T-helper 2 cell treated with Interferon-gamma antibody and Interleukin-4, amounts not matched to agents 5 μg/mL and 100 μg/mL, for 36 hours (primary cell): ENCODE results near the gene POU6F2.

Experiments
- DNase-seq: peaks from one replicate; pipeline ENCODE4 v3.0.0; 2021; ENCODE audit warnings: low spot score
- H3K27ac Mint-ChIP-seq: one replicate; pipeline ENCODE4 v1.8.0; 2021; ENCODE audit warnings: mild to moderate bottlenecking, mixed read lengths
- H3K27me3 Mint-ChIP-seq: one replicate; pipeline ENCODE4 v1.8.0; 2021; ENCODE audit warnings: low read depth, mixed read lengths
- H3K36me3 Mint-ChIP-seq: one replicate; pipeline ENCODE4 v1.8.0; 2021; ENCODE audit warnings: low read depth, mixed read lengths
- H3K4me1 Mint-ChIP-seq: one replicate; pipeline ENCODE4 v1.8.0; 2021; ENCODE audit warnings: low read depth, mixed read lengths
- H3K4me3 Mint-ChIP-seq: one replicate; pipeline ENCODE4 v1.8.0; 2022; ENCODE audit warnings: mild to moderate bottlenecking, moderate library complexity, mixed read lengths
- H3K9me3 Mint-ChIP-seq: one replicate; pipeline ENCODE4 v1.8.0; 2021; ENCODE audit warnings: mixed read lengths

POU6F2 gene

DNA sequence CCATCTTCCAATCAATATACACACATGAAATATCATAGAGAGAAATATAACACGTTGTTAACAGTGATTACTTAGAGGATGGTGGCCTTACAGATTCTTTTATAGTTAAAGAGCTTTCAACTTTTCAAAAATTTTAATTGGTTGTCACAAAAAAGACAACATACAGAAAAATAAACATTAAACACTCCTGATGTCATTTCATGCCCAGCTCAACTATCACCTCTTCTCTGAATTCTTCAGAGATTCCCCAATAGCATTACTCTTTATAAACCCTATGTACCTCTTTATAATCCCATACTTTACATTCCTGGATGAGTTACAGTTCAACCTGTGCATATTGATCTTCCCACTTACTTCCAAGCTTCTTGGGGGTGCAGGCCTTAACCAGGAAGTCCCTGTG is 159.8 kb downstream of the POU6F2 start:
- Mint-ChIP-seq H3K27me3 (no peaks in the 10 kb centered on the region), H3K36me3 (no peaks in the 10 kb centered on the region), H3K9me3 (no peaks in the 10 kb centered on the region), H3K4me3 (no peak overlapping the region), H3K27ac (no peak overlapping the region), H3K4me1 (no peaks in the 10 kb centered on the region)
- no peak for DNase-seq

DNA sequence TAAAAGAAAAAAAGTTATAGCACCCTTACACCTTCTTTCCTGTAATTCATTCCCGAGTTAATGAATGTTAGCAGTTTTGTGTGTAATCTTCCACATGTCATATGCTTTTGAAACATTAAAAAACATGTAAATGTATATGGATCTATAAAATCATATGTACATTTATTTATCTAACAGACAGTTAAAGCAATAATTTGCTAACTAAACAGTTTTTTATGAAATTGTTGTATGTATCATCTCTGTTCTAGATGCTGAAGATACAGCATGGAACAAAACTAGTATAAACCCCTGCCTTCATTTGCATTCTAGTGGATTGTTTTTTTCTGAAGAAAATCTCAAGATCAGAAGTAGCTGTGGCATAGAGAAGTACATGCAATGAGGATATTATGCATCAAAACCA is 165.0 kb downstream of the POU6F2 start:
- Mint-ChIP-seq H3K27me3 (no peaks in the 10 kb centered on the region), H3K9me3 (no peaks in the 10 kb centered on the region), H3K36me3 (no peaks in the 10 kb centered on the region), H3K27ac (no peak overlapping the region), H3K4me1 (no peaks in the 10 kb centered on the region), H3K4me3 (no peak overlapping the region)
- DNase-seq, result no peak

DNA sequence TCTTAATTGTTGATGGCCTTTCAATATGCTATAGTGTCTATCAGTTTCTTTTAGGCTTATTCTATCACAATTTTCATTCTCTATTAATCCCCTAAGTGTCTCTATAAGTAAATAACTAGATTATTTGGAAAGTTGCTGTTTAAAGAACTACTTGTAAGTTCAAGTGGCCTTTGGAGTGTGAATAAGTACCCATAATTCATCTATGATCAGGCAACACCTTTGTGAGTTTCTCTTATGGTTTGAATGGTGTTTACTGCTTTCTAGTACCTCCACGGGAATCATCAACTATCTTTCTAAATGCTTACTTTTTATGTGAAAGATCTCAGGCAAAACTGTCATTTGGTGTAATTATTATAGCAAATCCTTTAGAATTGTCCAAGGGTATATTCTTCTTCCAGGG is 166.7 kb downstream of the POU6F2 start:
- no peak overlapping the region for H3K27ac Mint-ChIP-seq
- H3K9me3 Mint-ChIP-seq, result no peaks in the 10 kb centered on the region
- no peak overlapping the region for H3K4me3 Mint-ChIP-seq
- no peaks in the 10 kb centered on the region for H3K27me3 Mint-ChIP-seq
- no peaks in the 10 kb centered on the region for H3K36me3 Mint-ChIP-seq
- no peak for DNase-seq
- no peaks in the 10 kb centered on the region for H3K4me1 Mint-ChIP-seq

DNA sequence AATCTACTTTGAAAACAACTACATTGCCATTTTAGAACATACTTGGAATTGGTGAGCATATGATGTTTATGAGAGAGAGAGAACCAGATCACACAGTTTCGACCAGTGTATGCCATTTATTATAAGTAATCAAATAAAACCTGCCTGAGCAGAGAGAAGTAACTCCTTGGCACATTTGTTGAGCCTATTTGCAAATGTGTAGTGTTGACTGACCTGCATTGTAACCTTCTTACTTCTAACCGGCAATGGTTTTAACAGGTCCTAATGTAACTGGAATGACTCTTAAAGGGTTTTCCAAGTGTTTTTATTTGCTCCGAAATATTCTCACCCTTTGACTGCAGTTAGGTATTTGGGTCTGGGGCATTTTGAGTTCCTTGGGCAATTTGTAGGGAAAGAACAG is 167.6 kb downstream of the POU6F2 start:
- no peaks in the 10 kb centered on the region for H3K36me3 Mint-ChIP-seq
- no peaks in the 10 kb centered on the region for H3K9me3 Mint-ChIP-seq
- H3K27ac Mint-ChIP-seq, result no peak overlapping the region
- H3K4me1 Mint-ChIP-seq, result no peaks in the 10 kb centered on the region
- no peak overlapping the region for H3K4me3 Mint-ChIP-seq
- DNase-seq, result no peak
- H3K27me3 Mint-ChIP-seq, result no peaks in the 10 kb centered on the region

DNA sequence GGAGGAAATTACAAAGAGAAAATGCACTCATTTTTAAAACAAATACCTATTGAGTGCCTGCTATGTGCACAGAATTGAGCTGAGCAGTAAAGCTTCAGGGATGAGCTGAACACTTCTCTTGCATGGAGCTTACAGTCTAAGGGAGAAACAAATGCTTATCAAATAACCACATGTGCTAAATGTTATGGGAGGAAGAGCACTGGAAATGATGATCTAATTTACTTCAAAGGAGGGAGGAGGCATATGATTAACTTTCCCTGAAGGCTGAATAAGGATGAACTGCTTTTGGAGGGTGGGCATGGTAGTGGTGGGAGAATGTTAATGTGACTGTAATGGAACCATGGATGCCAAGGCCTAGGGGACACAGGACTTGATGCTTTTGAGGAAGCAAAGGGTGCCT is 168.2 kb downstream of the POU6F2 start:
- H3K36me3 Mint-ChIP-seq, result no peaks in the 10 kb centered on the region
- H3K27ac Mint-ChIP-seq, result no peak overlapping the region
- no peaks in the 10 kb centered on the region for H3K4me1 Mint-ChIP-seq
- no peak overlapping the region for H3K4me3 Mint-ChIP-seq
- no peaks in the 10 kb centered on the region for H3K27me3 Mint-ChIP-seq
- no peak for DNase-seq
- H3K9me3 Mint-ChIP-seq, result no peaks in the 10 kb centered on the region

DNA sequence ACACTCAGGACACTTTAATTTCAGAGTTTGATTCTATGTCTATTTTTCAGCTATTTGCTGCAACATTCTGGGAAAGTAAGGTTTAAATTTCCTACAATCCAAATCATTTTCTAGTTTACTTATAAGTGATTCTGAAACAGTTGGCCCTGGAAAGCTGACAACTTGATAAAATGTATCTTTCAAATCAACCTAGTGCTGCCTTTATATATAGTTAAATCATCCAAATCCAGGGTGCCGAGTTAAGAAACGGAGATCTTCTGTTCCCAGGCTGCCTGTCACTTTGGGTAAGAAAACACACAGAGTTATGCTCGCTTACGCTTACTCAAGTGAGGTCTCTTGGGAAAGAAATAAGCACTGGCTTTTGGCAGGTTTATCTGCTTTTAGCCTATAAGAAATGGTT is 175.0 kb downstream of the POU6F2 start:
- Mint-ChIP-seq H3K27me3 (no peaks in the 10 kb centered on the region), H3K4me3 (no peak overlapping the region), H3K36me3 (no peaks in the 10 kb centered on the region), H3K27ac (no peak overlapping the region), H3K9me3 (no peaks in the 10 kb centered on the region), H3K4me1 (no peaks in the 10 kb centered on the region)
- DNase-seq, result no peak

DNA sequence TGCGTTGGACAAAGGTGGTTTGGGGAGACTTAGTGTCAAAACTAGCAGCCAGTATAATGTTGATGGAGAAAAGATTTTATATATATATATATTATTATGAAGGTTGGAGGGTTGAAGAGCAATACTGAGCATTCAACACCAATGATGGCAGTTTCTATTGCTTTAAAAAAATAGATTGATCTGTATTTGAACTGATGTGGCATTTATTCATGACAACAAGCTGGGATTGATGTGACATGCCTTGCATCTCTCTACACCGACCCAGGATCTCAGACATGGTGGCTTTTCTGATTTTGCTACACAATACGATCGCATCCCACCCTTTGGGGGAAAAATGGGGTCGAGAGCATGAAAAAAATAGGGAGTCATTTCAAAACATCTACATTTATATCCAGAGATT is 175.4 kb downstream of the POU6F2 start:
- no peaks in the 10 kb centered on the region for H3K4me1 Mint-ChIP-seq
- no peak overlapping the region for H3K27ac Mint-ChIP-seq
- H3K9me3 Mint-ChIP-seq, result no peaks in the 10 kb centered on the region
- H3K4me3 Mint-ChIP-seq, result no peak overlapping the region
- no peaks in the 10 kb centered on the region for H3K36me3 Mint-ChIP-seq
- H3K27me3 Mint-ChIP-seq, result no peaks in the 10 kb centered on the region
- DNase-seq, result no peak

DNA sequence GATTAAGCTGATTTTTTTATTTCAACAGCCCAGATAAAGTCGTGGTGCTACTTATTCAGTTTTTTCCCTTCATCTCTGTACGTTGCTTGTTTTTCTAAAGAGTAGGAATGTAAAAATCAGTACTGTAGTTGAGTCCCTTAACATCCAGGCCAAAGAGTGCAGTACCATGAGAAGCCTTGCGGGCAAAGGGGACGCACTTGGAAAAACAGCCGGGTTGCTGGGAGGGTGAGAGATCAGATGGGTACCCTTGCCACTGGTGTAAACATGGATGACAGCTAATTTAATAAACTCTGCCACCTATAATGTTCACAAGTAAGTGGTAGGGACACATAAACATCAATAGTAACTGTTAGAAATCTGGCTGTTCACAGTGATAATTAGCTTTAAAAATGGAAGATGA is 175.9 kb downstream of the POU6F2 start:
- no peaks in the 10 kb centered on the region for H3K9me3 Mint-ChIP-seq
- H3K27ac Mint-ChIP-seq, result no peak overlapping the region
- no peaks in the 10 kb centered on the region for H3K27me3 Mint-ChIP-seq
- H3K4me3 Mint-ChIP-seq, result no peak overlapping the region
- H3K4me1 Mint-ChIP-seq, result no peaks in the 10 kb centered on the region
- no peak for DNase-seq
- H3K36me3 Mint-ChIP-seq, result no peaks in the 10 kb centered on the region

DNA sequence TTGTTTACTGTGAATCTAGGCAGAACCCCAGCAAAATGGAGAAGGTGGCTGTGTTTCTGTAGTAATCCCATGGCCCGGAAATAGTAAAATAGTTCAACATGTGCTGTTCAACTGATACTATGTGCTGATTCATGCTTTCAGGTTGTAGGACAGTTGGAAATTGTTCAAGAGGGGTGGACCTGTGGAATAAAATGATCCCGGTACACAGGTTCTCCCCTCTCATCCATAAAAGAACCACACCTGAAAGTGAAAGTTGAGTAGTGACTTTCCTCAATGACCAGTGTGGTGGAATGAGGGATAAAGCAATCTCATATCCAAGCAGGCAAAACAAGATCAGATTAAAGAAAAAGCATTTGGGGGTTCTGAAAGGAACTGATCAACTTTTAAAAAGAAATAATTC is 177.1 kb downstream of the POU6F2 start:
- no peaks in the 10 kb centered on the region for H3K27me3 Mint-ChIP-seq
- no peak overlapping the region for H3K27ac Mint-ChIP-seq
- H3K9me3 Mint-ChIP-seq, result no peaks in the 10 kb centered on the region
- H3K36me3 Mint-ChIP-seq, result no peaks in the 10 kb centered on the region
- no peaks in the 10 kb centered on the region for H3K4me1 Mint-ChIP-seq
- no peak overlapping the region for H3K4me3 Mint-ChIP-seq
- DNase-seq, result no peak

DNA sequence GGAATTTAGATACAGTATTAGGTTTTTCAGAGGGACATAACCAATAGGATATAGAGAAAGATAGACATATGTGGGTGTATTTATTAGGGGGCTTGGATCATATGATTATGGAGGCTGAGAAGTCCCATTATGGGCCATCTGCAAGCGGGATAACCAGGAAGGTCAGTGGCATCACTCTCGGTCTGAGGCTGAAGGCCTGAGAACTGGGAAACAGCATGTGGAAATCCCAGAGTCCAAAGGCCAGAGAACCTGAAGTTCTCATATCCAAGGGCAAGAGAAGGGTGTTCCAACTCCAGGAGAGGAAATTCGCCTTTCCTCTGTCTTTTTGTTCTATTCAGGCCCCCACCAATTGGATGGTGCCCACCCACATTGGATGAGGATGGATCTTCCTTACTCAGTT is 180.7 kb downstream of the POU6F2 start:
- Mint-ChIP-seq H3K27me3 (no peaks in the 10 kb centered on the region), H3K4me1 (no peaks in the 10 kb centered on the region), H3K36me3 (no peaks in the 10 kb centered on the region), H3K9me3 (no peaks in the 10 kb centered on the region), H3K4me3 (no peak overlapping the region), H3K27ac (no peak overlapping the region)
- DNase-seq, result no peak

DNA sequence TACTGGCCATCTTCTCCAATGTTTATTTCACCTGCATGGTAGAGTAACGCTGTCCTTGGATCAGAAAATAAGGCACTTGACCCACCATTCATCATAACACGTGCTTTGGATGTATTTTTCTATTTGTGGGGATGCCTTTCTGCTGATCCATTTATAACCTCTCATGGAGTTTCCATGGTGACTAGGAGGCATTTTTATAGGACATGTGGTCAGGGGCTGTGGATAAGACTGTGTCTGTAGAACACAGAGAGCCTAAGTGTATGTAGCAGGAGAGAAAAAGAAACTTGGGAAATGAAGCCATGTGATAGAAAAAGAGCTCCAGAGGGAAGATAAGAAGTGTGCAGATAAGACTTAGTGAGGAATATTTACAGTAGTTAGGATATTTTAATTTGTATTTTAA is 184.2 kb downstream of the POU6F2 start:
- Mint-ChIP-seq H3K27ac (no peak overlapping the region), H3K4me3 (no peak overlapping the region), H3K36me3 (no peaks in the 10 kb centered on the region), H3K9me3 (no peaks in the 10 kb centered on the region), H3K4me1 (no peaks in the 10 kb centered on the region), H3K27me3 (no peaks in the 10 kb centered on the region)
- no peak for DNase-seq

DNA sequence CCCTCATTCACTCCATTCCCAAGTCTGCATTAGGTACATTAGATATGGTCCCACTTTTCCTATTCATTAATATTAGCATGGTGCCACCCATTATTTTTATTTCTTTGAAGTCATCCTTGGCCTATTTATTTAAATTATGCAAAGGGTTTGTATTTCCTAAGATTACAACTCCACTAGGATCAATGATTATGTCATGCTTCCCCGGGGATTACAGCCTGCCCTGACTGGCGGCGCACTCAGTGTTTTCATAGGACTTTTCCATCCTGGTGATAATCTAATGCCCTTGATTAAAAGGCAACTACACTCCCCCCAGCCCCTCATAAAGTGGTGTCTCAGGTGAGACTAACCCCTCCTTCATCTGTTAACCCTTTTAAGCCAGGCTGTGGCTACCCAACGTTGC is 187.2 kb downstream of the POU6F2 start:
- no peaks in the 10 kb centered on the region for H3K9me3 Mint-ChIP-seq
- H3K4me1 Mint-ChIP-seq, result no peaks in the 10 kb centered on the region
- H3K36me3 Mint-ChIP-seq, result no peaks in the 10 kb centered on the region
- H3K27ac Mint-ChIP-seq, result no peak overlapping the region
- H3K27me3 Mint-ChIP-seq, result no peaks in the 10 kb centered on the region
- H3K4me3 Mint-ChIP-seq, result no peak overlapping the region
- no peak for DNase-seq

DNA sequence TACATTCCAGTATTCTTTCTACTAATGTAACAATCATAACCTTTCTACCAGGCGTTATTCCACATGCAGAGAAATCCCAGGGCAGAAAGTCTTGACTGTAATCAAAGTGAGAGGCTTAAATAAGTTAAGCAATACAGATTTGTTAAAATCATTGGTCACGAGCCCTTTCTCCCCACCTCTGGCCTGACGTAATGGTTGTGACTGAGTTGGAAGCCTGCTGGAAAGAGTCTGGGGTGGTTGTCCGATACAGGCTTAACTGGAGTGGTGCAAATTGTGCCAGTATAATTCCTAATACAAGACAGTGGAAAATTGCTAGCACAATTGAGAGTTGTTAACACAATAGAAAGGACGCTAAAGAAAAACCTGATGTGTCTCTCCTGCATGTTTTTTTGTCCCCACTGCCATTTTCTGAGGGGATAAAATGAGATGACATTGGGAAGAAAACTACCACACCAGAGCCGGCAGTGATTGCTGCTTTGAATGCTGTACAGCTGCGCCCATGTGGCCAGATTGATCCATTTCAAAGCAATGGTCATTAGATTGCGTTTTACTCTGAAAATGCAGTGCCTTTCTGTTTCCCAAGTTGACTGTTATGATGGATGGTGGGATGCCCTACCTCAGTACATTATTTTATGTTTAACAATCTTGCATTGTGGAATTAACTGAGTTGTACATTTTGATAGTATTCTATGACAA is 190.8 kb downstream of the POU6F2 start:
- H3K27ac Mint-ChIP-seq, result no peak overlapping the region
- no peaks in the 10 kb centered on the region for H3K9me3 Mint-ChIP-seq

DNA sequence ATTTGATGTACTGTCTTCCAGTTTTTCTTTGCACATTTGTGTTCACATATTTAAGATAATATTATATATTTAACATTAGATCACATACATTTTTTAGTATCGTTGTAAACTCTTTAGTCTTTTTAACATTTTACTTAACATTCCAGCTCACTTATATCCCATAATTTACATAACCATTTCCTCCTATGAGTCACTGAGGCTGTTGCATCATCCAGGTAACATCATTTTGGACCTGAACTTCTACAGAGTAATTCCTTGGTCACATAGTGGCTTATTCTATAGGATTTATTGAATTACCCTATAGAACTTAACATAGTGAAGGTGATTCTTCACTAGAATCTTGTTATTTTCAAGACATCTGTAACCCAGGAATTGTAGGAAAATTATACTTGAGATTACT is 194.4 kb downstream of the POU6F2 start:
- no peak overlapping the region for H3K4me3 Mint-ChIP-seq
- H3K27me3 Mint-ChIP-seq, result no peaks in the 10 kb centered on the region
- no peaks in the 10 kb centered on the region for H3K36me3 Mint-ChIP-seq
- no peak for DNase-seq
- H3K27ac Mint-ChIP-seq, result no peak overlapping the region
- no peaks in the 10 kb centered on the region for H3K4me1 Mint-ChIP-seq
- H3K9me3 Mint-ChIP-seq, result no peaks in the 10 kb centered on the region

More for the DNA sequence above, 190.8 kb downstream of the POU6F2 start:
- Mint-ChIP-seq H3K4me3 (no peak overlapping the region), H3K27me3 (no peaks in the 10 kb centered on the region), H3K4me1 (no peaks in the 10 kb centered on the region), H3K36me3 (no peaks in the 10 kb centered on the region)
- no peak for DNase-seq

DNA sequence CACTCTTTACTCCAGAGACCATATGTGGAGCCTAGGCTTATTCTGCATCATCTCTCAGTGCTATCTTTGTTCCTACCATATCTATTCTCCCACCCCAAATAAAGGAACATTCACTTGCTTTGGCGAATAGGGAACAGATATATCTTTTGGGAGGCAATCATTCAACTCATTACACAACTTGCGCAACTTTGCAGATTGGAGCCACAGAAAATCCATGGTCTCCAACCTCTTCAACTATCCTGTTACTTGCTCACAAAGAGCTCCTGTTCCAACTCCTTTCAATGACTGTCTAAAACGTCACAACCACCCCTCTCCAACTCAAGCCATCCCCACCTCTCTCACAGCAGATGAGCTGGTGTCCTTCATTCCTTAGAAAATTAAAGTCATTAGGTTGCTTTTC is 203.7 kb downstream of the POU6F2 start:
- Mint-ChIP-seq H3K27ac (no peak overlapping the region), H3K4me1 (no peaks in the 10 kb centered on the region), H3K9me3 (no peaks in the 10 kb centered on the region), H3K27me3 (no peaks in the 10 kb centered on the region), H3K36me3 (no peaks in the 10 kb centered on the region), H3K4me3 (no peak overlapping the region)
- no peak for DNase-seq
